GM12878 (cell line): ENCODE data around the gene DIRAS1. TPM values are rescaled to one million over a fixed set of nuclear protein-coding genes. Genes with fewer than 3 reads are reported as not detected.

Experiments used
- BCL11A ChIP-seq: IDR thresholded peaks from 2 replicates; pipeline ENCODE4 v1.6.1; 2011; ENCODE audit warnings: low read depth, low read length
- CBX3 ChIP-seq: fragments of 200-600 bp; sonication (generic); IDR thresholded peaks from 2 replicates; pipeline ENCODE4 v1.6.1; 2016; ENCODE audit warnings: low read depth, borderline replicate concordance
- CEBPZ ChIP-seq: fragments of 150-350 bp; IDR thresholded peaks from 2 replicates; pipeline ENCODE4 v1.6.1; 2016; ENCODE audit warnings: low read depth, low read length
- MEF2A ChIP-seq: IDR thresholded peaks from 2 replicates; pipeline ENCODE4 v1.6.1; 2011; ENCODE audit warnings: low read depth, mild to moderate bottlenecking, low read length, moderate library complexity; ENCODE audit not compliant: insufficient read depth
- POU2F2 ChIP-seq: IDR thresholded peaks from 3 replicates; pipeline ENCODE4 v1.6.1; 2011; ENCODE audit warnings: low read depth, mild to moderate bottlenecking, low read length, borderline replicate concordance
- PRDM15 ChIP-seq: fragments of 450-650 bp; formaldehyde crosslinking; IDR thresholded peaks from 2 replicates; pipeline ENCODE4 v1.4.0; 2020; ENCODE audit warnings: mild to moderate bottlenecking, moderate library complexity
- RELA ChIP-seq: fragments of 450-650 bp; IDR thresholded peaks from 2 replicates; pipeline ENCODE4 v1.8.0; 2014; ENCODE audit warnings: borderline replicate concordance; ENCODE audit not compliant: partially characterized antibody
- ZNF384 ChIP-seq: IDR thresholded peaks from 2 replicates; pipeline ENCODE4 v1.6.1; 2012; ENCODE audit warnings: low read depth, mild to moderate bottlenecking, low read length, improper control_type of control experiment, borderline replicate concordance
- polyA plus RNA-seq, 11 experiments: library from polyadenylated mRNA; depleted of rRNA in 4 of 11; unstranded in 6 of 11; stranded (reverse) in 5 of 11; fragments of >200 nt; fragmentation: Nextera tagmentation in 4 of 11; fragmentation: Illumina TruSeq in 1 of 11; extraction: Ambion mirVana in 4 of 11; extraction: Trizol in 1 of 11; gene quantifications; 1 replicate in 1 of 11; 2 replicates in 10 of 11; pipeline versions ENCODE4 v1.2.1 to v1.2.3, GENCODE V29; 2011 to 2016; ENCODE audit warnings: inconsistent platforms in 2 of 11, missing spikeins in 2 of 11, low read depth in 1 of 11
- total RNA-seq, 4 experiments: library from RNA; depleted of rRNA in 3 of 4; stranded (reverse); fragments of >200 nt in 3 of 4; fragmentation: Illumina TruSeq in 1 of 4; extraction: Trizol in 1 of 4; gene quantifications; 2 replicates each; pipeline versions ENCODE4 v1.2.1 to v1.2.3, GENCODE V29; 2013 to 2021

Gene DIRAS1
- total and polyA plus RNA-seq, 10 of the 15 experiments (the other 5 are each of a cell fraction or from before 2014, with no cell fraction given), result 0.04 to 0.18 (median 0.08) TPM; not detected in 3

GRCh38 chr19:2719232-2719735 is 1.9 kb downstream of the DIRAS1 start (continued):
- TF ChIP-seq CEBPZ (no peak), RELA (no peak), POU2F2 (no peak), ZNF384 (no peak), MEF2A (no peak), PRDM15 (CRISPR knock-in tag) (no peak), BCL11A (no peak), CBX3 (no peak)
